Fibroblast of lung (primary cell): ENCODE measurements around the gene RASSF4. TPM values are rescaled to one million over a fixed set of nuclear protein-coding genes. Genes with fewer than 3 reads are reported as not detected.

Experiments
- DNase-seq, 2 donors: peaks; one replicate each; pipeline versions ENCODE4 v3.0.0 to v3.0.0-alpha.2; 2010; ENCODE audit warnings: low read depth in 2 of 2
- H2AFZ ChIP-seq: 2 replicates; pipeline ENCODE4 v1.5.1; 2012; ENCODE audit warnings: low read length, control low read depth, inconsistent platforms
- H3K27ac ChIP-seq: 2 replicates; pipeline ENCODE4 v1.5.1; 2011; ENCODE audit warnings: low read length, control low read depth; ENCODE audit not compliant: insufficient read depth
- H3K27me3 ChIP-seq: 2 replicates; pipeline ENCODE4 v1.5.1; 2011; ENCODE audit warnings: mild to moderate bottlenecking, low read length; ENCODE audit not compliant: control insufficient read depth, insufficient read depth
- H3K36me3 ChIP-seq: 2 replicates; pipeline ENCODE4 v1.5.1; 2011; ENCODE audit warnings: low read length; ENCODE audit not compliant: control insufficient read depth, insufficient read depth
- H3K4me1 ChIP-seq: 2 replicates; pipeline ENCODE4 v1.5.1; 2011; ENCODE audit warnings: low read length; ENCODE audit not compliant: control insufficient read depth, insufficient read depth; ENCODE audit errors: extremely low read depth
- H3K4me2 ChIP-seq: 2 replicates; pipeline ENCODE4 v1.5.1; 2011; ENCODE audit warnings: low read length, control low read depth; ENCODE audit not compliant: insufficient read depth; ENCODE audit errors: extremely low read depth
- H3K4me3 ChIP-seq, 4 experiments: fragments of 200-600 bp in 1 of 4; sonication (generic) in 1 of 4; replicated peaks in 1 of 4; 2 replicates each; pipeline ENCODE4 v1.5.1; 2011 to 2016; ENCODE audit warnings: low read length in 4 of 4, low read depth in 3 of 4, mild to moderate bottlenecking in 3 of 4, control low read depth in 2 of 4, inconsistent platforms in 1 of 4, mixed read lengths in 1 of 4; ENCODE audit not compliant: insufficient read depth in 1 of 4; ENCODE audit errors: control extremely low read depth in 1 of 4
- H3K79me2 ChIP-seq: 2 replicates; pipeline ENCODE4 v1.5.1; 2012; ENCODE audit warnings: mild to moderate bottlenecking, low read length, inconsistent platforms; ENCODE audit not compliant: control insufficient read depth, insufficient read depth
- H3K9ac ChIP-seq: 2 replicates; pipeline ENCODE4 v1.5.1; 2011; ENCODE audit warnings: mild to moderate bottlenecking, low read length, control low read depth; ENCODE audit not compliant: insufficient read depth
- H3K9me3 ChIP-seq: 2 replicates; pipeline ENCODE4 v1.5.1; 2012; ENCODE audit warnings: low read depth, low read length; ENCODE audit not compliant: control insufficient read depth, insufficient read depth
- H4K20me1 ChIP-seq: 2 replicates; pipeline ENCODE4 v1.5.1; 2011; ENCODE audit warnings: low read length; ENCODE audit not compliant: control insufficient read depth, insufficient read depth; ENCODE audit errors: extremely low read depth
- CTCF ChIP-seq, 2 donors: IDR thresholded peaks in 1 of 2; conservative IDR thresholded peaks in 1 of 2; 1 replicate in 1 of 2; 2 replicates in 1 of 2; pipeline ENCODE4 v1.5.1; 2011 to 2012; ENCODE audit warnings: low read length in 2 of 2, control low read depth in 1 of 2, inconsistent platforms in 1 of 2, low read depth in 1 of 2, mild to moderate bottlenecking in 1 of 2
- EZH2 ChIP-seq: IDR thresholded peaks from 2 replicates; pipeline ENCODE4 v1.5.1; 2012; ENCODE audit warnings: low read length, control low read depth, mild to moderate bottlenecking; ENCODE audit errors: missing control alignments
- polyA plus RNA-seq, 2 donors: library from polyadenylated mRNA; depleted of rRNA in 1 of 2; stranded (reverse) in 1 of 2; unstranded in 1 of 2; fragments of >200 nt; gene quantifications; 2 replicates each; pipeline ENCODE4 v1.2.1, GENCODE V29; 2011 to 2012; ENCODE audit warnings: missing spikeins in 1 of 2
- total RNA-seq: library from RNA; depleted of rRNA; stranded (reverse); fragments of >200 nt; gene quantifications from 2 replicates; pipeline ENCODE4 v1.2.1, GENCODE V29; 2014

RASSF4 gene
- total and polyA plus RNA-seq, 2 donors (not counting 1 experiment from before 2014, with no cell fraction given), result 6.4 to 11.4 TPM

- no peaks in the 10 kb centered on the region for H3K36me3 ChIP-seq
- H2AFZ ChIP-seq, result no peak overlapping the region
- H3K9ac ChIP-seq, result no peak overlapping the region
- H3K4me3 ChIP-seq, result no peak overlapping the region
- no peaks in the 10 kb centered on the region for H4K20me1 ChIP-seq
- H3K4me1 ChIP-seq, result peaks cover 24% of the 10 kb centered on the region
- DNase-seq, result no peak
- no peak for TF ChIP-seq CTCF (conservative IDR thresholded peaks at IDR 0.05 in 1 of 2, IDR thresholded peaks at IDR 0.05 in 1 of 2; ENCODE audit: low read depth in 1 of 2, low read length in 2 of 2)
- TF ChIP-seq EZH2, result no peak
- no peaks in the 10 kb centered on the region for H3K9me3 ChIP-seq
- no peak overlapping the region for H3K4me2 ChIP-seq
- H3K27me3 ChIP-seq, result no peaks in the 10 kb centered on the region
- H3K79me2 ChIP-seq, result no peaks in the 10 kb centered on the region
- H3K27ac ChIP-seq, result no peak overlapping the region
These were observed 32.6 kb downstream of the RASSF4 start for GRCh38 chr10:44992070-44992731.

GRCh38 chr10:44992732-44993225, 33.2 kb downstream of the RASSF4 start:
- no peaks in the 10 kb centered on the region for H3K9me3 ChIP-seq
- H3K79me2 ChIP-seq, result no peaks in the 10 kb centered on the region
- H3K4me1 ChIP-seq, result peaks cover 24% of the 10 kb centered on the region
- H3K27ac ChIP-seq, result no peak overlapping the region
- H3K36me3 ChIP-seq, result no peaks in the 10 kb centered on the region
- H3K9ac ChIP-seq, result no peak overlapping the region
- H3K4me2 ChIP-seq, result no peak overlapping the region
- no peak for TF ChIP-seq CTCF (conservative IDR thresholded peaks at IDR 0.05 in 1 of 2, IDR thresholded peaks at IDR 0.05 in 1 of 2; ENCODE audit: low read depth in 1 of 2, low read length in 2 of 2)
- no peaks in the 10 kb centered on the region for H4K20me1 ChIP-seq
- no peaks in the 10 kb centered on the region for H3K27me3 ChIP-seq
- H2AFZ ChIP-seq, result no peak overlapping the region
- H3K4me3 ChIP-seq, result no peak overlapping the region
- DNase-seq, result no peak

GRCh38 chr10:44993226-44993921, 33.8 kb downstream of the RASSF4 start:
- H2AFZ ChIP-seq, result no peak overlapping the region
- H3K9ac ChIP-seq, result no peak overlapping the region
- no peak overlapping the region for H3K4me2 ChIP-seq
- TF ChIP-seq EZH2 (no peak), CTCF (conservative IDR thresholded peaks at IDR 0.05 in 1 of 2, IDR thresholded peaks at IDR 0.05 in 1 of 2; ENCODE audit: low read depth in 1 of 2, low read length in 2 of 2) (no peak)
- peak overlapping the region; percentile 3 for H3K27ac ChIP-seq
- H3K27me3 ChIP-seq, result no peaks in the 10 kb centered on the region
- H3K36me3 ChIP-seq, result no peaks in the 10 kb centered on the region
- no peak for DNase-seq
- H3K4me3 ChIP-seq, result no peak overlapping the region
- no peaks in the 10 kb centered on the region for H3K9me3 ChIP-seq
- H3K4me1 ChIP-seq, result peaks cover 24% of the 10 kb centered on the region
- no peaks in the 10 kb centered on the region for H3K79me2 ChIP-seq
- no peaks in the 10 kb centered on the region for H4K20me1 ChIP-seq
